Heart left ventricle (tissue), 16 donors: ENCODE measurements around the gene P2RX6. TPM values are rescaled to one million over a fixed set of nuclear protein-coding genes. Genes with fewer than 3 reads are reported as not detected.

Experiments used
- ATAC-seq, 4 donors: fragments of 200-7000 bp; cut with Tn5 transposase; one replicate each; pipeline ENCODE4 v1.9.1; 2020 to 2022; ENCODE audit warnings: moderate library complexity in 4 of 4, mild to moderate bottlenecking in 3 of 4, moderate number of reproducible peaks in 1 of 4
- DNase-seq, 5 donors: peaks; one replicate each; pipeline ENCODE4 v3.0.0-alpha.2; 2020
- H3K27ac ChIP-seq, 12 donors: fragments of 200-600 bp; sonication (generic) in 4 of 12; one replicate each; pipeline versions ENCODE4 v1.5.0 to v1.8.0; 2016 to 2022; ENCODE audit warnings: mild to moderate bottlenecking in 2 of 12
- H3K27me3 ChIP-seq, 9 donors: fragments of 200-600 bp; sonication (generic) in 2 of 9; one replicate each; pipeline versions ENCODE4 v1.5.1 to v1.8.0; 2016 to 2022; ENCODE audit warnings: mild to moderate bottlenecking in 3 of 9
- H3K36me3 ChIP-seq, 9 donors: fragments of 200-600 bp; sonication (generic) in 2 of 9; one replicate each; pipeline versions ENCODE4 v1.5.0 to v1.8.0; 2018 to 2022; ENCODE audit warnings: mild to moderate bottlenecking in 2 of 9
- H3K4me1 ChIP-seq, 12 donors: fragments of 200-600 bp; sonication (generic) in 4 of 12; one replicate each; pipeline versions ENCODE4 v1.5.0 to v1.8.0; 2016 to 2022; ENCODE audit warnings: mild to moderate bottlenecking in 3 of 12
- H3K4me3 ChIP-seq, 12 donors: fragments of 200-600 bp; sonication (generic) in 4 of 12; one replicate each; pipeline versions ENCODE4 v1.5.0 to v1.8.0; 2017 to 2022; ENCODE audit warnings: mild to moderate bottlenecking in 9 of 12, moderate library complexity in 4 of 12
- H3K9me3 ChIP-seq, 12 donors: fragments of 200-600 bp; sonication (generic) in 4 of 12; one replicate each; pipeline versions ENCODE4 v1.5.0 to v1.8.0; 2016 to 2022; ENCODE audit warnings: mild to moderate bottlenecking in 1 of 12
- CTCF ChIP-seq, 12 donors: fragments of 200-600 bp; sonication (generic) in 4 of 12; IDR thresholded peaks; one replicate each; pipeline versions ENCODE4 v1.5.0 to v1.8.0; 2018 to 2022; ENCODE audit warnings: antibody characterized with exemption in 12 of 12, mild to moderate bottlenecking in 5 of 12
- POLR2A ChIP-seq, 2 donors: fragments of 450-650 bp; IDR thresholded peaks; one replicate each; pipeline ENCODE4 v1.6.1; 2017; ENCODE audit warnings: antibody characterized with exemption in 2 of 2, mild to moderate bottlenecking in 2 of 2, moderate library complexity in 2 of 2
- WGBS, 4 donors: extraction: QIAGEN DNeasy Blood & Tissue Kit in 2 of 4; methylation state at CpG; one replicate each; pipeline versions ENCODE4 v1.1.5 to v1.1.7; 2013 to 2018; 5-methylcytosine and 5-hydroxymethylcytosine counted together
- intact Hi-C, 10 donors: fragments of 100-400 bp; cut with DNase I; formaldehyde crosslinking; loops; one replicate each; pipeline versions ENCODE4 v1.11.1 to v1.14.2; 2022
- long read RNA-seq, 3 donors: library from polyadenylated mRNA; unstranded; transcript quantifications; one replicate each; pipeline ENCODE4 v2.0.0, GENCODE V29; 2020 to 2021
- polyA plus RNA-seq, 2 donors: library from polyadenylated mRNA; stranded (reverse); fragments of 200-250 nt; gene quantifications; one replicate each; pipeline ENCODE4 v1.2.3, GENCODE V29; 2013
- total RNA-seq, 9 donors: library from RNA; depleted of rRNA in 2 of 9; stranded (reverse); fragments of >200 nt in 2 of 9; fragmentation: NEBNext Ultra II Directional in 3 of 9; extraction: Animal tissue kit (Norgen Biotek cat#: 25700) in 3 of 9; gene quantifications; one replicate each; pipeline versions ENCODE4 v1.1.0 to v1.2.4, GENCODE V29; 2016 to 2023
- donor health status: ischemic (EF 13 %, LVEDD 7.1; RV severe dilation, severe dysfunction).
- donor health status: healthy with polysubstance abuse.
- donor health status: DM: no; HTN: yes; CAD: no.
- donor health status: DM: no; HTN: no; CAD: no.
- donor health status: ischemic (EF 25% LVEDD 6.9; RV normal size, moderate dysfunction).
- donor health status: ischemic (EF 25% LVEDD 5.7; RV mildly dilated, moderate dysfunction).
- donor health status: healthy.
- donor health status: DM: yes; HTN: yes; CAD: no.
- donor health status: ischemic (EF 35%, LVEDD 5.7; RV mildly dilated, moderate dysfunction).
- donor health status: nonischemic (EF 11% LVEDD 7.7; RV severe dilation, severe dysfunction).
- donor health status: DM: yes; HTN: yes; CAD: no.
- donor health status: PGD.
- donor health status: ischemic (EF 29% LVEDD 5.4; RV normal size, mild dysfunction).
- donor health status: nonischemic (EF 23%, LVEDD 6.1; RV moderate dilation, normal function).

Gene P2RX6
- total RNA-seq (1 to 10 TPM in 7 of 9 donors, under 1 TPM in 2; 0.21 to 4.8 (median 1.7) TPM), polyA plus RNA-seq (under 1 TPM; 0.06 to 0.72 TPM)
- long read RNA-seq, donor 1, partial matches to known transcripts = 1 of 11 reads
- long read RNA-seq, donor 1, other reads (novel, unspliced or antisense) = 8 of 11 reads
- long read RNA-seq, donor 2, partial matches to known transcripts = 0 of 5 reads
- long read RNA-seq, donor 2, other reads (novel, unspliced or antisense) = 4 of 5 reads
- long read RNA-seq, donor 3, partial matches to known transcripts = 1 of 2 reads
- long read RNA-seq, donor 3, other reads (novel, unspliced or antisense) = 1 of 2 reads

GRCh38 chr22:21014726-21015465 lies at the start of gene P2RX6:
P2RX6 (plus strand) TSS chr22:21015165; CDS start chr22:21015175, 10 bp downstream.
- Histone ChIP-seq H3K27me3 (no peaks in the 10 kb centered on the region), H3K27ac (peak within 1 kb of the TSS in 10 of 12 donors; percentile 39 to 84 (median 68)), H3K9me3 (no peaks in the 10 kb centered on the region), H3K4me3 (peak within 1 kb of the TSS in 11 of 12 donors; percentile 18 to 64 (median 55)), H3K4me1 (peaks cover 3 to 27% (median 20%) of the 10 kb centered on the region in 12 donors), H3K36me3 (no peaks in the 10 kb centered on the region)
- intact Hi-C loops = loop anchor here in 1 of 10 donors (5.0 to 10.0 kb wide), 3 partner anchors 32 to 130 kb away; partner anchors contain the start of genes AIFM3 and LRRC74B
- peak; percentile 56 to 81 (median 67) for ATAC-seq
- 27 to 34% (median 29%) methylated on average over 12 of the region's 12 CpGs for WGBS, 4 donors
- peak in 4 of 5 donors; percentile 46 to 76 (median 56) for DNase-seq
- no peak for TF ChIP-seq CTCF (IDR thresholded peaks at IDR 0.05)
- TF ChIP-seq POLR2A (IDR thresholded peaks at IDR 0.05) = no peak

GRCh38 chr22:20965888-20966855 lies 48.8 kb upstream of the P2RX6 start:
- peaks cover 0 to 29% (median 11%) of the 10 kb centered on the region in 9 donors for H3K27me3 ChIP-seq
- WGBS, 4 donors = 80 to 95% (median 82%) methylated on average over 8 to 13 of the region's 13 CpGs
- TF ChIP-seq POLR2A (IDR thresholded peaks at IDR 0.05) (no peak), CTCF (IDR thresholded peaks at IDR 0.05) (no peak)
- no peaks in the 10 kb centered on the region for H3K9me3 ChIP-seq
- ATAC-seq (no peak), DNase-seq (peak in 1 of 5 donors; percentile 49)
- H3K36me3 ChIP-seq = no peaks in the 10 kb centered on the region
- intact Hi-C loops = loop anchor here in 4 of 10 donors (5.0 to 10.0 kb wide), 5 partner anchors 49 to 109 kb away; partner anchors contain the start of genes CRKL (in 1 of the 4) and P2RX6 (in 1 of the 4)
- no peak overlapping the region for H3K27ac ChIP-seq
- H3K4me3 ChIP-seq = no peak overlapping the region
- H3K4me1 ChIP-seq = peaks cover 0 to 21% (median 5%) of the 10 kb centered on the region in 12 donors

GRCh38 chr22:20966883-20967696 lies 47.9 kb upstream of the P2RX6 start, which contains the start of gene AIFM3:
AIFM3 (plus strand) TSS chr22:20967255; CDS start chr22:20967945, 690 bp downstream.
- intact Hi-C loops = loop anchor here in 4 of 10 donors (5.0 to 10.0 kb wide), 5 partner anchors 48 to 108 kb away; partner anchors contain the start of genes CRKL (in 1 of the 4) and P2RX6 (in 1 of the 4)
- Histone ChIP-seq H3K27ac (peak within 1 kb of the TSS in 1 of 12 donors; percentile 30), H3K27me3 (peaks cover 0 to 29% (median 11%) of the 10 kb centered on the region in 9 donors), H3K36me3 (no peaks in the 10 kb centered on the region), H3K4me3 (no peak within 1 kb of the TSS), H3K4me1 (peaks cover 0 to 23% (median 5%) of the 10 kb centered on the region in 12 donors), H3K9me3 (no peaks in the 10 kb centered on the region)
- 56 to 71% (median 67%) methylated on average over 14 to 22 of the region's 22 CpGs for WGBS, 4 donors
- ATAC-seq = no peak
- TF ChIP-seq POLR2A (IDR thresholded peaks at IDR 0.05) = no peak
- peak in 1 of 5 donors; percentile 49 for DNase-seq
